Tibial nerve (tissue), 4 donors: ENCODE data around the gene ARSG. TPM values are rescaled to one million over a fixed set of nuclear protein-coding genes. Genes with fewer than 3 reads are reported as not detected.

Source experiments
- DNase-seq, 2 donors: peaks; one replicate each; pipeline ENCODE4 v3.0.0-alpha.2; 2019; ENCODE audit warnings: low spot score in 2 of 2
- H3K27ac ChIP-seq, 4 donors: fragments of 200-600 bp; sonication (generic) in 3 of 4; one replicate each; pipeline ENCODE4 v1.5.1; 2017 to 2019; ENCODE audit warnings: mild to moderate bottlenecking in 1 of 4
- H3K27me3 ChIP-seq, 2 donors: fragments of 200-600 bp; sonication (generic) in 1 of 2; one replicate each; pipeline versions ENCODE4 v1.5.1 to v1.6.0; 2017 to 2019
- H3K36me3 ChIP-seq, 3 donors: fragments of 200-600 bp; sonication (generic); one replicate each; pipeline ENCODE4 v1.5.1; 2018 to 2019
- H3K4me1 ChIP-seq, 4 donors: fragments of 200-600 bp; sonication (generic) in 3 of 4; one replicate each; pipeline ENCODE4 v1.5.1; 2017 to 2019
- H3K4me3 ChIP-seq, 4 donors: fragments of 200-600 bp; sonication (generic) in 3 of 4; one replicate each; pipeline ENCODE4 v1.5.1; 2017 to 2019; ENCODE audit warnings: mild to moderate bottlenecking in 1 of 4, moderate library complexity in 1 of 4
- H3K9me3 ChIP-seq, 4 donors: fragments of 200-600 bp; sonication (generic) in 3 of 4; one replicate each; pipeline ENCODE4 v1.5.1; 2017 to 2019
- EP300 ChIP-seq, 2 donors: sonication (generic); formaldehyde crosslinking; IDR thresholded peaks; one replicate each; pipeline ENCODE4 v1.6.1; 2017; ENCODE audit warnings: antibody characterized with exemption in 2 of 2, mild to moderate bottlenecking in 1 of 2
- POLR2A ChIP-seq, 2 donors: fragments of 450-650 bp; IDR thresholded peaks; one replicate each; pipeline ENCODE4 v1.6.1; 2017; ENCODE audit warnings: antibody characterized with exemption in 2 of 2, mild to moderate bottlenecking in 2 of 2, moderate library complexity in 2 of 2
- WGBS, 2 donors: methylation state at CpG; one replicate each; pipeline ENCODE4 v1.1.5; 2018; 5-methylcytosine and 5-hydroxymethylcytosine counted together
- total RNA-seq, 4 donors: library from RNA; depleted of rRNA; stranded (reverse); fragments of >200 nt; gene quantifications; one replicate each; pipeline ENCODE4 v1.1.0, GENCODE V29; 2016
- TF ChIP-seq, protein P1 (sequence below), 5 experiments: fragments of 200-600 bp in 3 of 5; fragments of 450-650 bp in 2 of 5; sonication (generic) in 3 of 5; IDR thresholded peaks; one replicate each; pipeline ENCODE4 v1.5.1; 2016 to 2019; ENCODE audit warnings: antibody characterized with exemption in 5 of 5, mild to moderate bottlenecking in 3 of 5, moderate library complexity in 2 of 5

Gene ARSG
- total RNA-seq, 4 donors from 2014 or later: 2.1 to 11.4 (median 4.1) TPM

DNA sequence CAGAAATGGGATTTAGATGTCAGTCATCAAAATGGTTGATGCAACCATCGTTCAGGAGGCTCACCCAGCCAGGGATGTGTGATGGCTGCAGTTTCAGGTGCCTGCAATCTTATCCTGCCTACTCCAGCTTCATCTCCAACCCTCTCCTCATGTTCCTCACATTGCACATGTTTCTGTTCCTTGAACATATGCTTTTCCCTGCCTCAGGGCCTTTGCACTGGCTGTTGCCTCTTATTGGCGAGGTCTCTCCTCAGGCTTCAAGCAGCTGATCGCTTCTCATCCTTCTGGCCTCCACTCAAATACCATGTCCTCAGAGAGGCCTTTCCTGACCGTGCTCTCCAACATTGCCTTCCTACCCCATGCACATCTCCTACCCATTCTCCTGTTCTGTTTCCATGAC, 24.6 kb downstream of the ARSG start:
- 95% methylated on average over 4 of the region's 4 CpGs for WGBS, 2 donors

GRCh38 chr17:68317458-68317857, 26.2 kb downstream of the ARSG start:
- Histone ChIP-seq H3K4me1 (no peaks in the 10 kb centered on the region), H3K4me3 (no peak overlapping the region), H3K27me3 (no peaks in the 10 kb centered on the region), H3K9me3 (no peaks in the 10 kb centered on the region), H3K36me3 (no peaks in the 10 kb centered on the region), H3K27ac (no peak overlapping the region)
- DNase-seq: no peak
- 91 to 93% methylated on average over 6 of the region's 6 CpGs for WGBS, 2 donors
- TF ChIP-seq POLR2A (IDR thresholded peaks at IDR 0.05) (no peak), EP300 (IDR thresholded peaks at IDR 0.05) (no peak)
- TF ChIP-seq, protein P1, sequence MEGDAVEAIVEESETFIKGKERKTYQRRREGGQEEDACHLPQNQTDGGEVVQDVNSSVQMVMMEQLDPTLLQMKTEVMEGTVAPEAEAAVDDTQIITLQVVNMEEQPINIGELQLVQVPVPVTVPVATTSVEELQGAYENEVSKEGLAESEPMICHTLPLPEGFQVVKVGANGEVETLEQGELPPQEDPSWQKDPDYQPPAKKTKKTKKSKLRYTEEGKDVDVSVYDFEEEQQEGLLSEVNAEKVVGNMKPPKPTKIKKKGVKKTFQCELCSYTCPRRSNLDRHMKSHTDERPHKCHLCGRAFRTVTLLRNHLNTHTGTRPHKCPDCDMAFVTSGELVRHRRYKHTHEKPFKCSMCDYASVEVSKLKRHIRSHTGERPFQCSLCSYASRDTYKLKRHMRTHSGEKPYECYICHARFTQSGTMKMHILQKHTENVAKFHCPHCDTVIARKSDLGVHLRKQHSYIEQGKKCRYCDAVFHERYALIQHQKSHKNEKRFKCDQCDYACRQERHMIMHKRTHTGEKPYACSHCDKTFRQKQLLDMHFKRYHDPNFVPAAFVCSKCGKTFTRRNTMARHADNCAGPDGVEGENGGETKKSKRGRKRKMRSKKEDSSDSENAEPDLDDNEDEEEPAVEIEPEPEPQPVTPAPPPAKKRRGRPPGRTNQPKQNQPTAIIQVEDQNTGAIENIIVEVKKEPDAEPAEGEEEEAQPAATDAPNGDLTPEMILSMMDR (IDR thresholded peaks at IDR 0.05): no peak

More for the DNA sequence above, 24.6 kb downstream of the ARSG start:
- Histone ChIP-seq H3K27me3 (no peaks in the 10 kb centered on the region), H3K9me3 (no peaks in the 10 kb centered on the region), H3K36me3 (no peaks in the 10 kb centered on the region), H3K27ac (no peak overlapping the region), H3K4me3 (no peak overlapping the region), H3K4me1 (peaks cover 0 to 3% (median 0%) of the 10 kb centered on the region in 4 donors)
- TF ChIP-seq, protein P1 (IDR thresholded peaks at IDR 0.05): no peak
- TF ChIP-seq EP300 (IDR thresholded peaks at IDR 0.05): no peak
- no peak for TF ChIP-seq POLR2A (IDR thresholded peaks at IDR 0.05)
- no peak for DNase-seq

- WGBS, 2 donors: 52 to 69% methylated on average over 8 of the region's 8 CpGs
- Histone ChIP-seq H3K27me3 (no peaks in the 10 kb centered on the region), H3K36me3 (no peaks in the 10 kb centered on the region), H3K27ac (no peak overlapping the region), H3K4me3 (no peak overlapping the region), H3K4me1 (no peaks in the 10 kb centered on the region), H3K9me3 (no peaks in the 10 kb centered on the region)
- no peak for DNase-seq
- no peak for TF ChIP-seq POLR2A (IDR thresholded peaks at IDR 0.05)
- no peak for TF ChIP-seq EP300 (IDR thresholded peaks at IDR 0.05)
- TF ChIP-seq, protein P1 (IDR thresholded peaks at IDR 0.05): no peak
These were observed 27.1 kb downstream of the ARSG start for GRCh38 chr17:68318103-68318991.

- H3K27me3 ChIP-seq: no peaks in the 10 kb centered on the region
- DNase-seq: no peak
- TF ChIP-seq EP300 (IDR thresholded peaks at IDR 0.05) (no peak), POLR2A (IDR thresholded peaks at IDR 0.05) (no peak)
- TF ChIP-seq, protein P1 (IDR thresholded peaks at IDR 0.05): no peak
- H3K4me1 ChIP-seq: no peaks in the 10 kb centered on the region
- H3K4me3 ChIP-seq: no peak overlapping the region
- H3K9me3 ChIP-seq: no peaks in the 10 kb centered on the region
- H3K36me3 ChIP-seq: no peaks in the 10 kb centered on the region
- no peak overlapping the region for H3K27ac ChIP-seq
- WGBS, 2 donors: 93% methylated on average over 12 of the region's 12 CpGs
These were observed 28.3 kb downstream of the ARSG start for GRCh38 chr17:68319410-68320162.
